Keratinocyte (primary cell): Measurements from ENCODE around the gene VSIR.

Source experiments
- CTCF ChIP-seq, 3 experiments: IDR thresholded peaks in 1 of 3; conservative IDR thresholded peaks in 1 of 3; optimal IDR thresholded peaks in 1 of 3; 2 replicates in 2 of 3; 3 replicates in 1 of 3; pipeline versions ENCODE3 to v1.5.1; 2011; ENCODE audit warnings: low read length in 3 of 3, mild to moderate bottlenecking in 3 of 3, moderate library complexity in 2 of 3, control low read depth in 1 of 3, inconsistent platforms in 1 of 3; ENCODE audit not compliant: insufficient read depth in 2 of 3; ENCODE audit errors: extremely low read depth in 1 of 3
- EZH2 ChIP-seq: IDR thresholded peaks from one replicate; pipeline ENCODE4 v1.6.1; 2012; ENCODE audit warnings: inconsistent platforms, mild to moderate bottlenecking, low read length, moderate library complexity

DNA sequence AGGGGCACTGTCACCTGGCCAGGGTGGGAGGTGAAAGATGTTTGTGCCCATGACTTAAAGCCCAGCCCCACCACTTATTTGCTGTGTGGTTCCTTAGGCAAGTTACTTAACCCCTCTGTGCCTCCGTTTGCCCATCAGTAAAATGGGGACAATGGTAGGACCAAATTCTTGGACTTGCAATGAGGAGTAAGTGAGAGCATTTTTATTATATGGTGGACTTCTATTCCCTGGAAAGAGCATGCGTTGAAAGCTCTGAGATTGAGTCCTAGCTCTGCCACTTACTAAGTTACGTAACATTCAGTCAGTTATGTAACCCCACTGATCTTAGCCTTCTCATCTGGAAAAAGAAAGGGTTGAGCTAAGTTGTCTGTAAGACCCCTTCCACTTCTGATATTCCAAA is 18.8 kb downstream of the VSIR start:
- no peak for TF ChIP-seq EZH2
- no peak for TF ChIP-seq CTCF (optimal IDR thresholded peaks at IDR 0.05 in 1 of 3, IDR thresholded peaks at IDR 0.05 in 1 of 3, conservative IDR thresholded peaks at IDR 0.05 in 1 of 3; ENCODE audit: extremely low read depth in 1 of 3, insufficient read depth in 2 of 3, low read length in 3 of 3)
